A549 treated with CORT108297 at 1 μM for 4 hours (cell line): Measurements from ENCODE around the gene GPC1. TPM values are rescaled to one million over a fixed set of nuclear protein-coding genes. Genes with fewer than 3 reads are reported as not detected.

Source experiments
- total RNA-seq: library from RNA; stranded (reverse); fragments of 200-300 nt; extraction: Qiagen RNA extraction; gene quantifications from 5 replicates; pipeline ENCODE4 v1.2.3, GENCODE V29; 2022

The GPC1 gene, protein sequence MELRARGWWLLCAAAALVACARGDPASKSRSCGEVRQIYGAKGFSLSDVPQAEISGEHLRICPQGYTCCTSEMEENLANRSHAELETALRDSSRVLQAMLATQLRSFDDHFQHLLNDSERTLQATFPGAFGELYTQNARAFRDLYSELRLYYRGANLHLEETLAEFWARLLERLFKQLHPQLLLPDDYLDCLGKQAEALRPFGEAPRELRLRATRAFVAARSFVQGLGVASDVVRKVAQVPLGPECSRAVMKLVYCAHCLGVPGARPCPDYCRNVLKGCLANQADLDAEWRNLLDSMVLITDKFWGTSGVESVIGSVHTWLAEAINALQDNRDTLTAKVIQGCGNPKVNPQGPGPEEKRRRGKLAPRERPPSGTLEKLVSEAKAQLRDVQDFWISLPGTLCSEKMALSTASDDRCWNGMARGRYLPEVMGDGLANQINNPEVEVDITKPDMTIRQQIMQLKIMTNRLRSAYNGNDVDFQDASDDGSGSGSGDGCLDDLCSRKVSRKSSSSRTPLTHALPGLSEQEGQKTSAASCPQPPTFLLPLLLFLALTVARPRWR
- total RNA-seq, result 152 to 240 TPM (median 223 TPM) in 5 replicates

DNA sequence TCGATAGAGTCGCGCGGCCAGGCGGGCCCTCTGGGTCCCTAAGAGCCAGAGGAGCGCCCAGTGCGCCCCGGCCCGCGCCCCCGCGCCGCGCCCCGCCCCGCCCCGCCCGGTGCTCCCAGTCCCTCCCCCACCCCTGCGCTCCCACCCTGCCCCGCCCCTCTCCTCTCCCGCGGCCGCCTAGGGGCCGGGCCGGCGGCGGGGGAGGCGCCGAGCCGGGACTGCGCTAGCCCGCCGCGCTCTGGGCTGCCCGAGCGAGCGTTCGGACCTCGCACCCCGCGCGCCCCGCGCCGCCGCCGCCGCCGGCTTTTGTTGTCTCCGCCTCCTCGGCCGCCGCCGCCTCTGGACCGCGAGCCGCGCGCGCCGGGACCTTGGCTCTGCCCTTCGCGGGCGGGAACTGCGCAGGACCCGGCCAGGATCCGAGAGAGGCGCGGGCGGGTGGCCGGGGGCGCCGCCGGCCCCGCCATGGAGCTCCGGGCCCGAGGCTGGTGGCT, at the start of gene GPC1:
TSS of gene GPC1 (plus strand) at position 207 of the 491 bp plus-strand sequence. CDS start at position 463, 256 bp downstream.

Other genes with a start within 250 kb of the GPC1 start
- 8.0 to 12.7 TPM (median 12.1 TPM) in 5 replicates for gene ANKMY1, start 122.3 kb downstream of the GPC1 start, total RNA-seq
- 4.9 to 9.0 TPM (median 7.9 TPM) in 5 replicates for gene DUSP28, start 124.7 kb downstream of the GPC1 start, total RNA-seq
- gene RNPEPL1, start 132.8 kb downstream of the GPC1 start, total RNA-seq, result 45.8 to 71.9 TPM (median 67.5 TPM) in 5 replicates
- gene CAPN10, start 151.1 kb downstream of the GPC1 start, total RNA-seq, result 15.9 to 31.5 TPM (median 26.8 TPM) in 5 replicates
- gene GPR35, start 189.8 kb downstream of the GPC1 start, total RNA-seq, result 0.59 to 1.3 TPM (median 0.94 TPM) in 5 replicates
- gene AQP12B, start 247.2 kb downstream of the GPC1 start, total RNA-seq, result not detected in 5 replicates